Spleen (tissue), 7 donors: Measurements from ENCODE around the gene SLC1A7.

ENCODE experiments used
- POLR2A ChIP-seq, 3 donors: fragments of 450-650 bp; IDR thresholded peaks; one replicate each; pipeline ENCODE4 v1.5.1; 2017; ENCODE audit warnings: antibody characterized with exemption in 3 of 3, mild to moderate bottlenecking in 1 of 3
- POLR2AphosphoS5 ChIP-seq, 3 donors: sonication (generic); formaldehyde crosslinking; IDR thresholded peaks; one replicate each; pipeline ENCODE4 v1.5.1; 2017; ENCODE audit warnings: antibody characterized with exemption in 3 of 3
- TF ChIP-seq, protein P1 (sequence below), 11 experiments: fragments of 200-600 bp in 7 of 11; fragments of 450-650 bp in 4 of 11; sonication (generic) in 4 of 11; IDR thresholded peaks in 8 of 11; conservative IDR thresholded peaks in 3 of 11; 1 replicate in 7 of 11; 2 replicates in 4 of 11; pipeline versions ENCODE4 v1.4.0 to v1.8.0; 2016 to 2021; ENCODE audit warnings: antibody characterized with exemption in 11 of 11, inconsistent platforms in 4 of 11, mild to moderate bottlenecking in 1 of 11
- donor health status: DM: no; HTN: no; CAD: no; lungs with moderate emphysema.
- donor health status: DM: no; HTN: no; CAD: no.
- donor health status: DM: no; HTN: no; CAD: no.

DNA sequence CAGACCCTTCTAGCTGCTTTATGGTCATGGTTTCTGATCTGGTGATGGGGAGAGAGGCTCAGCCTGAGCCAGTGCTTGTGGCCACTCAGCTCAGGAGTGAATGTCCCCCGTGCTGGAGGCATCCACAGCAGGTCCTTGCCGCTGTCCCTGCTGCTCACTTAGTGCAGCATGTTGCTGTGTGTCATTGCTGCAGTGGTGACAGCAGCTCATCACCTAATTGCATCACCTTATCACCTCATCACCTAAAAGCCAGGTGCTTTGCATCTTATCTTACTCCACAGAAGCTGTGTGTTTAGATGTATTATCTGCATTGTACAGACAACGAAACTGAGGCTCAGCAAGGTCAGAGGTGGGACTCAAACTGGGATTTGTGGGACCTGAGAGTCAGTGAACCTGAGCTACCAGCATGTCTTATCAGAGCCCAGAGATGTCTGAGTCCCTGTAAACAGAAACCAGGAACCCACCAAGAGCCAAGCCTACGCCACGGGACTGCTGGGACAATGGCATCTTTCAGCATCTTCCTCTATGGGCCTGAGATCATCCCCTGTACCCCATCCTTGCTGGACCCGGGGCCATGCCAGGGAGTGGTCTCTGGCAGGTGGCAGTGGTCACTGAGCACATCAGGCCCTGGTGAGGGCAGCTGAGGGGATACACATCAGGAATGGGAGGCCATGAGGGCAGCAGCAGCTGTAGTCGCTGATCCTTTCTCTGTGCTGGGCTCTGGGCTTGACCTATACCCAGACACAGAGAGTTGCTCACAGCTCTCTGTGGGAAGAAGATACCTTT, 73.9 kb downstream of the SLC1A7 start:
- TF ChIP-seq, protein P1, sequence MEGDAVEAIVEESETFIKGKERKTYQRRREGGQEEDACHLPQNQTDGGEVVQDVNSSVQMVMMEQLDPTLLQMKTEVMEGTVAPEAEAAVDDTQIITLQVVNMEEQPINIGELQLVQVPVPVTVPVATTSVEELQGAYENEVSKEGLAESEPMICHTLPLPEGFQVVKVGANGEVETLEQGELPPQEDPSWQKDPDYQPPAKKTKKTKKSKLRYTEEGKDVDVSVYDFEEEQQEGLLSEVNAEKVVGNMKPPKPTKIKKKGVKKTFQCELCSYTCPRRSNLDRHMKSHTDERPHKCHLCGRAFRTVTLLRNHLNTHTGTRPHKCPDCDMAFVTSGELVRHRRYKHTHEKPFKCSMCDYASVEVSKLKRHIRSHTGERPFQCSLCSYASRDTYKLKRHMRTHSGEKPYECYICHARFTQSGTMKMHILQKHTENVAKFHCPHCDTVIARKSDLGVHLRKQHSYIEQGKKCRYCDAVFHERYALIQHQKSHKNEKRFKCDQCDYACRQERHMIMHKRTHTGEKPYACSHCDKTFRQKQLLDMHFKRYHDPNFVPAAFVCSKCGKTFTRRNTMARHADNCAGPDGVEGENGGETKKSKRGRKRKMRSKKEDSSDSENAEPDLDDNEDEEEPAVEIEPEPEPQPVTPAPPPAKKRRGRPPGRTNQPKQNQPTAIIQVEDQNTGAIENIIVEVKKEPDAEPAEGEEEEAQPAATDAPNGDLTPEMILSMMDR (IDR thresholded peaks at IDR 0.05 in 8 of 11, conservative IDR thresholded peaks at IDR 0.05 in 3 of 11), result no peak
- TF ChIP-seq POLR2A (IDR thresholded peaks at IDR 0.05) (no peak), POLR2AphosphoS5 (IDR thresholded peaks at IDR 0.05) (no peak)
